ENCODE data around the gene PTPRU. TPM values are rescaled to one million over a fixed set of nuclear protein-coding genes. Genes with fewer than 3 reads are reported as not detected.

PTPRU gene
- total RNA-seq, 1 experiment from 2014 or later, result 40.7 TPM

GRCh38 chr1:29239142-29239541 is 2.8 kb downstream of the PTPRU start:
- TSS peak; percentile 22 for BruUV-seq (replicated peaks)
- intact Hi-C loops (cut with micrococcal nuclease), result loop anchor here (5.0 to 10.0 kb wide), 7 partner anchors 136 to 1676 kb away; no protein-coding TSS in a partner anchor
- ChIA-PET POLR2A (no interaction called here), CTCF (interaction anchor here (1.3 kb wide), 1 partner anchor 93 kb away, joined by 3 read pairs; no protein-coding TSS in a partner anchor), RAD21 (ENCODE audit: low non-redundant PET in 1 of 2, low total read pairs in 2 of 2, uncharacterized antibody in 2 of 2, unreplicated experiment in 2 of 2) (interaction anchor here in 1 of 2 experiments (0.6 kb wide), 1 partner anchor 610 kb away, joined by 4 read pairs; no protein-coding TSS in a partner anchor)
- Histone ChIP-seq H3K79me2 (ENCODE audit: insufficient read depth, low read length) (peaks cover 17% of the 10 kb centered on the region; the same call in 1 of the 2 replicates), H3K27me3 (ENCODE audit: insufficient read depth, low read length) (no peaks in the 10 kb centered on the region), H3K4me2 (ENCODE audit: low read length) (peak overlapping the region; percentile 84), H3K9ac (ENCODE audit: low read length) (no peak overlapping the region), H2AFZ (ENCODE audit: low read depth, low read length, poor library complexity, severe bottlenecking) (no peak overlapping the region), H3K27ac (ENCODE audit: low read depth, low read length) (peak overlapping the region; percentile 53), H3K4me3 (replicated peaks in 1 of 2; ENCODE audit: low read depth in 1 of 2, low read length in 2 of 2) (peak overlapping the region in 1 of 2 experiments; percentile 64; a peak in 2 of 4 replicates), H4K20me1 (ENCODE audit: insufficient read depth) (no peaks in the 10 kb centered on the region), H3K9me2 (ENCODE audit: insufficient read depth) (no peaks in the 10 kb centered on the region), H3K9me3 (ENCODE audit: control insufficient read depth in 1 of 2, insufficient read depth in 1 of 2, low read depth in 1 of 2, low read length in 2 of 2) (no peaks in the 10 kb centered on the region), H3K36me3 (ENCODE audit: control insufficient read depth in 1 of 2, insufficient read depth in 2 of 2, low read length in 2 of 2) (no peaks in the 10 kb centered on the region), H3K4me1 (ENCODE audit: control insufficient read depth in 1 of 2, insufficient read depth in 2 of 2, low read length in 2 of 2) (peaks cover 17 to 31% of the 10 kb centered on the region in 2 experiments)
- no peak for ATAC-seq
- TF ChIP-seq CBX3 (IDR thresholded peaks at IDR 0.05; ENCODE audit: low read depth), result no peak
- no peak for TF ChIP-seq REST (IDR thresholded peaks at IDR 0.05; ENCODE audit: low read depth)
- no peak for DNase-seq (ENCODE audit: low read depth, low spot score)

GRCh38 chr1:29240400-29240837 is 4.1 kb downstream of the PTPRU start:
- TF ChIP-seq RAD21 (IDR thresholded peaks at IDR 0.05; ENCODE audit: low read depth) (peak; percentile 54), SIN3A (IDR thresholded peaks at IDR 0.05; ENCODE audit: low read depth) (no peak)
- TF ChIP-seq, protein P1, sequence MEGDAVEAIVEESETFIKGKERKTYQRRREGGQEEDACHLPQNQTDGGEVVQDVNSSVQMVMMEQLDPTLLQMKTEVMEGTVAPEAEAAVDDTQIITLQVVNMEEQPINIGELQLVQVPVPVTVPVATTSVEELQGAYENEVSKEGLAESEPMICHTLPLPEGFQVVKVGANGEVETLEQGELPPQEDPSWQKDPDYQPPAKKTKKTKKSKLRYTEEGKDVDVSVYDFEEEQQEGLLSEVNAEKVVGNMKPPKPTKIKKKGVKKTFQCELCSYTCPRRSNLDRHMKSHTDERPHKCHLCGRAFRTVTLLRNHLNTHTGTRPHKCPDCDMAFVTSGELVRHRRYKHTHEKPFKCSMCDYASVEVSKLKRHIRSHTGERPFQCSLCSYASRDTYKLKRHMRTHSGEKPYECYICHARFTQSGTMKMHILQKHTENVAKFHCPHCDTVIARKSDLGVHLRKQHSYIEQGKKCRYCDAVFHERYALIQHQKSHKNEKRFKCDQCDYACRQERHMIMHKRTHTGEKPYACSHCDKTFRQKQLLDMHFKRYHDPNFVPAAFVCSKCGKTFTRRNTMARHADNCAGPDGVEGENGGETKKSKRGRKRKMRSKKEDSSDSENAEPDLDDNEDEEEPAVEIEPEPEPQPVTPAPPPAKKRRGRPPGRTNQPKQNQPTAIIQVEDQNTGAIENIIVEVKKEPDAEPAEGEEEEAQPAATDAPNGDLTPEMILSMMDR (IDR thresholded peaks at IDR 0.05 in 2 of 3, conservative IDR thresholded peaks at IDR 0.05 in 1 of 3; ENCODE audit: borderline replicate concordance in 1 of 3, insufficient read depth in 1 of 3, low read depth in 2 of 3, low read length in 2 of 3), result peak; percentile 9 to 36 (median 19); a peak in 3 of 6 replicates
- H2AFZ ChIP-seq (ENCODE audit: low read depth, low read length, poor library complexity, severe bottlenecking), result no peak overlapping the region
- H3K36me3 ChIP-seq (ENCODE audit: control insufficient read depth in 1 of 2, insufficient read depth in 2 of 2, low read length in 2 of 2), result no peaks in the 10 kb centered on the region
- H3K27me3 ChIP-seq (ENCODE audit: insufficient read depth, low read length), result no peaks in the 10 kb centered on the region
- no peaks in the 10 kb centered on the region for H4K20me1 ChIP-seq (ENCODE audit: insufficient read depth)
- no peak overlapping the region for H3K27ac ChIP-seq (ENCODE audit: low read depth, low read length)
- no TSS peak for BruUV-seq (replicated peaks)
- H3K9me3 ChIP-seq (ENCODE audit: control insufficient read depth in 1 of 2, insufficient read depth in 1 of 2, low read depth in 1 of 2, low read length in 2 of 2), result no peaks in the 10 kb centered on the region
- no peak overlapping the region for H3K4me2 ChIP-seq (ENCODE audit: low read length)
- H3K9ac ChIP-seq (ENCODE audit: low read length), result no peak overlapping the region
- DNase-seq (ENCODE audit: low read depth, low spot score) (no peak), ATAC-seq (no peak)
- CTCF ChIA-PET, result interaction anchor here (1.3 kb wide), 1 partner anchor 156 kb away, joined by 3 read pairs; no protein-coding TSS in a partner anchor
- intact Hi-C loops (cut with micrococcal nuclease), result loop anchor here (10.0 kb wide), 1 partner anchor 104 kb away; no protein-coding TSS in a partner anchor
- no peak overlapping the region for H3K4me3 ChIP-seq (replicated peaks in 1 of 2; ENCODE audit: low read depth in 1 of 2, low read length in 2 of 2)
- RAD21 ChIA-PET (ENCODE audit: low non-redundant PET in 1 of 2, low total read pairs in 2 of 2, uncharacterized antibody in 2 of 2, unreplicated experiment in 2 of 2), result no interaction called here
- peaks cover 18% of the 10 kb centered on the region; the same call in 1 of the 2 replicates for H3K79me2 ChIP-seq (ENCODE audit: insufficient read depth, low read length)
- H3K9me2 ChIP-seq (ENCODE audit: insufficient read depth), result no peaks in the 10 kb centered on the region
- H3K4me1 ChIP-seq (ENCODE audit: control insufficient read depth in 1 of 2, insufficient read depth in 2 of 2, low read length in 2 of 2), result peaks cover 17 to 31% of the 10 kb centered on the region in 2 experiments
- POLR2A ChIA-PET, result no interaction called here
